Stimulated activated CD8-positive, alpha-beta memory T cell treated with anti-CD3 and anti-CD28 coated beads, Interleukin-4, amount 100 ng/mL, for 4 hours (primary cell): ENCODE measurements around the gene PDE6G.
"Not testable (repeated sequence)": the region's sequence is repeated elsewhere in the genome, so short reads cannot be mapped to it uniquely, and the experiment has no call there.

Experiments used
- DNase-seq, 2 donors: peaks; one replicate each; pipeline ENCODE4 v3.0.0-alpha.2; 2020; ENCODE audit warnings: low read depth in 2 of 2, low spot score in 1 of 2

The PDE6G gene

GRCh38 chr17:81635973-81636504, 20.3 kb downstream of the PDE6G start:
- no peak for DNase-seq

- no peak for DNase-seq
Observed at GRCh38 chr17:81635431-81635830, 20.9 kb downstream of the PDE6G start.

GRCh38 chr17:81631482-81631881, 24.9 kb downstream of the PDE6G start:
- no peak for DNase-seq

- DNase-seq, result no peak
Observed at GRCh38 chr17:81630274-81630673, 26.1 kb downstream of the PDE6G start.

- DNase-seq, result no peak
Observed at GRCh38 chr17:81621494-81622130, 34.7 kb downstream of the PDE6G start.

- not testable (repeated sequence) for DNase-seq
Observed at GRCh38 chr17:81618307-81618706, 38.0 kb downstream of the PDE6G start.

- DNase-seq, result no peak
Observed at GRCh38 chr17:81616877-81617276, 39.5 kb downstream of the PDE6G start.

GRCh38 chr17:81615401-81615930, 40.9 kb downstream of the PDE6G start:
- DNase-seq, result no peak

- no peak for DNase-seq
Observed at GRCh38 chr17:81612172-81612970, 44.0 kb downstream of the PDE6G start.

GRCh38 chr17:81609541-81610311, 46.6 kb downstream of the PDE6G start:
- no peak for DNase-seq

GRCh38 chr17:81608605-81609004, 47.7 kb downstream of the PDE6G start:
- DNase-seq, result no peak

- DNase-seq, result no peak
Observed at GRCh38 chr17:81608082-81608481, 48.3 kb downstream of the PDE6G start.

- no peak for DNase-seq
Observed at GRCh38 chr17:81607431-81607830, 48.9 kb downstream of the PDE6G start.

GRCh38 chr17:81603846-81604610, 52.3 kb downstream of the PDE6G start:
- DNase-seq, result no peak

GRCh38 chr17:81601525-81602120, 54.7 kb downstream of the PDE6G start:
- DNase-seq, result peak; percentile 11 to 12
